ENCODE data around the gene CEP104. TPM values are rescaled to one million over a fixed set of nuclear protein-coding genes. Genes with fewer than 3 reads are reported as not detected.

Gene CEP104
- polyA plus RNA-seq, 1 donor (not counting 4 experiments of a cell fraction or from before 2014, with no cell fraction given), result 35.7 TPM

GRCh38 chr1:3874736-3875135 is 17.7 kb upstream of the CEP104 start:
- no peaks in the 10 kb centered on the region for H4K20me1 ChIP-seq (ENCODE audit: control insufficient read depth, extremely low read depth, insufficient read depth, low read length)
- no peaks in the 10 kb centered on the region for H3K9me1 ChIP-seq (ENCODE audit: control insufficient read depth, extremely low read depth, insufficient read depth, low read length)
- H3K4me1 ChIP-seq (ENCODE audit: control insufficient read depth, extremely low read depth, insufficient read depth, low read length), result no peaks in the 10 kb centered on the region
- peaks cover 3% of the 10 kb centered on the region for H3K9me3 ChIP-seq (ENCODE audit: control insufficient read depth, low read depth, low read length)
- H3K4me2 ChIP-seq (ENCODE audit: control insufficient read depth, extremely low read depth, insufficient read depth, low read depth, low read length), result no peak overlapping the region
- no peak for TF ChIP-seq EZH2 (IDR thresholded peaks at IDR 0.05; ENCODE audit: low read length)
- TF ChIP-seq CTCF (optimal IDR thresholded peaks at IDR 0.05 in 1 of 3, IDR thresholded peaks at IDR 0.05 in 1 of 3, conservative IDR thresholded peaks at IDR 0.05 in 1 of 3; ENCODE audit: extremely low read depth in 1 of 3, insufficient read depth in 2 of 3, low read length in 3 of 3), result no peak
- peaks cover under 1 to 19% of the 10 kb centered on the region in 2 experiments for H3K36me3 ChIP-seq (ENCODE audit: control insufficient read depth in 2 of 2, extremely low read depth in 1 of 2, insufficient read depth in 2 of 2, low read length in 2 of 2)
- H3K9ac ChIP-seq (ENCODE audit: control insufficient read depth, extremely low read depth, insufficient read depth, low read length), result no peak overlapping the region
- dilution Hi-C loops (cut with MboI; ENCODE audit: extremely low pct_ligation_motif_present, low sequenced_read_pairs), result no loop called here
- no peak for FAIRE-seq
- DNase-seq (ENCODE audit: low read depth, low spot score), result no peak
- H3K79me2 ChIP-seq (ENCODE audit: control insufficient read depth, insufficient read depth, low read length), result no peaks in the 10 kb centered on the region
- no peak overlapping the region for H3K27ac ChIP-seq (ENCODE audit: control insufficient read depth, insufficient read depth, low read length)
- no peaks in the 10 kb centered on the region for H3K27me3 ChIP-seq (ENCODE audit: control insufficient read depth, extremely low read depth, insufficient read depth, low read length)
- H3K4me3 ChIP-seq (ENCODE audit: control insufficient read depth in 2 of 3, extremely low read depth in 1 of 3, insufficient read depth in 2 of 3, low read depth in 1 of 3, low read length in 3 of 3), result no peak overlapping the region
- H2AFZ ChIP-seq (ENCODE audit: control insufficient read depth, low read length), result no peak overlapping the region

GRCh38 chr1:3872546-3872945 is 15.5 kb upstream of the CEP104 start:
- dilution Hi-C loops (cut with MboI; ENCODE audit: extremely low pct_ligation_motif_present, low sequenced_read_pairs), result no loop called here
- Histone ChIP-seq H3K27ac (ENCODE audit: control insufficient read depth, insufficient read depth, low read length) (no peak overlapping the region), H3K9me1 (ENCODE audit: control insufficient read depth, extremely low read depth, insufficient read depth, low read length) (no peaks in the 10 kb centered on the region), H3K4me2 (ENCODE audit: control insufficient read depth, extremely low read depth, insufficient read depth, low read depth, low read length) (no peak overlapping the region), H3K36me3 (ENCODE audit: control insufficient read depth in 2 of 2, extremely low read depth in 1 of 2, insufficient read depth in 2 of 2, low read length in 2 of 2) (peaks cover 14 to 20% of the 10 kb centered on the region in 2 experiments), H4K20me1 (ENCODE audit: control insufficient read depth, extremely low read depth, insufficient read depth, low read length) (no peaks in the 10 kb centered on the region), H3K27me3 (ENCODE audit: control insufficient read depth, extremely low read depth, insufficient read depth, low read length) (no peaks in the 10 kb centered on the region), H3K9me3 (ENCODE audit: control insufficient read depth, low read depth, low read length) (peaks cover 1% of the 10 kb centered on the region), H3K4me1 (ENCODE audit: control insufficient read depth, extremely low read depth, insufficient read depth, low read length) (no peaks in the 10 kb centered on the region), H3K79me2 (ENCODE audit: control insufficient read depth, insufficient read depth, low read length) (no peaks in the 10 kb centered on the region), H3K9ac (ENCODE audit: control insufficient read depth, extremely low read depth, insufficient read depth, low read length) (no peak overlapping the region), H3K4me3 (ENCODE audit: control insufficient read depth in 2 of 3, extremely low read depth in 1 of 3, insufficient read depth in 2 of 3, low read depth in 1 of 3, low read length in 3 of 3) (no peak overlapping the region), H2AFZ (ENCODE audit: control insufficient read depth, low read length) (no peak overlapping the region)
- FAIRE-seq (no peak), DNase-seq (ENCODE audit: low read depth, low spot score) (no peak)
- TF ChIP-seq EZH2 (IDR thresholded peaks at IDR 0.05; ENCODE audit: low read length) (no peak), CTCF (optimal IDR thresholded peaks at IDR 0.05 in 1 of 3, IDR thresholded peaks at IDR 0.05 in 1 of 3, conservative IDR thresholded peaks at IDR 0.05 in 1 of 3; ENCODE audit: extremely low read depth in 1 of 3, insufficient read depth in 2 of 3, low read length in 3 of 3) (no peak)

All from keratinocyte (primary cell).